SU-DHL-6 (cell line): ENCODE data around the gene STBD1.

ENCODE experiments used
- EZH2phosphoT487 ChIP-seq: fragments of 200-600 bp; sonication (generic), shearing (Covaris generic); conservative IDR thresholded peaks from 2 replicates; pipeline ENCODE4 v1.6.1; 2018; ENCODE audit warnings: mild to moderate bottlenecking, antibody characterized with exemption, low read length, moderate library complexity, mixed read lengths
- TF ChIP-seq, protein P1 (sequence below): fragments of 200-600 bp; sonication (generic); IDR thresholded peaks from one replicate; pipeline ENCODE4 v1.5.1; 2017; ENCODE audit warnings: antibody characterized with exemption, mild to moderate bottlenecking, low read length, moderate library complexity; ENCODE audit not compliant: insufficient read depth, poor library complexity, severe bottlenecking

DNA sequence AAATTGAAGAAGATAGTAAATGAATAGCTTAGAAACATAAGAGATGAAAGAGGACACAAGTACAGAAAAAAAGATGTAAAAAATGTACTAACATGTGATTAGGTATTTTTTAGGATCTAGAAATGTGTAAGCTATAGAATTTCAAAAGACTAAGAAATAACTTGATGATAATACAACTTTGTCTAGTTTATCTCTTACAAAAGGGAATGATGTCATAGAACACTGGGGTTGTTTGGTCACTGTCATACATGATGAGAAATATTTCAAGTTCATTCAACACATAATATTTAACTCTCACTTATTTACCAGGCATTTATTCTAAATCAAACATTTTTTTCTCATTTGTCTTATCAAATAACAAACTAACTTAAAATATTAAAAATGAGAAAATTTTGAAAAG is 18.5 kb downstream of the STBD1 start:
- TF ChIP-seq, protein P1, sequence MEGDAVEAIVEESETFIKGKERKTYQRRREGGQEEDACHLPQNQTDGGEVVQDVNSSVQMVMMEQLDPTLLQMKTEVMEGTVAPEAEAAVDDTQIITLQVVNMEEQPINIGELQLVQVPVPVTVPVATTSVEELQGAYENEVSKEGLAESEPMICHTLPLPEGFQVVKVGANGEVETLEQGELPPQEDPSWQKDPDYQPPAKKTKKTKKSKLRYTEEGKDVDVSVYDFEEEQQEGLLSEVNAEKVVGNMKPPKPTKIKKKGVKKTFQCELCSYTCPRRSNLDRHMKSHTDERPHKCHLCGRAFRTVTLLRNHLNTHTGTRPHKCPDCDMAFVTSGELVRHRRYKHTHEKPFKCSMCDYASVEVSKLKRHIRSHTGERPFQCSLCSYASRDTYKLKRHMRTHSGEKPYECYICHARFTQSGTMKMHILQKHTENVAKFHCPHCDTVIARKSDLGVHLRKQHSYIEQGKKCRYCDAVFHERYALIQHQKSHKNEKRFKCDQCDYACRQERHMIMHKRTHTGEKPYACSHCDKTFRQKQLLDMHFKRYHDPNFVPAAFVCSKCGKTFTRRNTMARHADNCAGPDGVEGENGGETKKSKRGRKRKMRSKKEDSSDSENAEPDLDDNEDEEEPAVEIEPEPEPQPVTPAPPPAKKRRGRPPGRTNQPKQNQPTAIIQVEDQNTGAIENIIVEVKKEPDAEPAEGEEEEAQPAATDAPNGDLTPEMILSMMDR, result no peak
- no peak for TF ChIP-seq EZH2phosphoT487
